GM04504 (cell line): Measurements from ENCODE around the gene TNFSF15.
A peak's percentile ranks its signal among the peaks of the same experiment; 100 is the strongest.
"Not testable (repeated sequence)": the region's sequence is repeated elsewhere in the genome, so short reads cannot be mapped to it uniquely, and the experiment has no call there.

Experiments used
- DNase-seq: peaks from one replicate; pipeline ENCODE4 v3.0.0-alpha.2; 2012; ENCODE audit warnings: low read depth

TNFSF15 gene

GRCh38 chr9:114746591-114747346, 59.1 kb downstream of the TNFSF15 start:
- peak; percentile 82 for DNase-seq

- no peak for DNase-seq
Measured at GRCh38 chr9:114745879-114746550, 59.8 kb downstream of the TNFSF15 start.

GRCh38 chr9:114745108-114745848, 60.6 kb downstream of the TNFSF15 start:
- peak; percentile 17 for DNase-seq

GRCh38 chr9:114743446-114743845, 62.4 kb downstream of the TNFSF15 start:
- DNase-seq: no peak

- DNase-seq: no peak
Measured at GRCh38 chr9:114742947-114743346, 62.9 kb downstream of the TNFSF15 start.

- DNase-seq: not testable (repeated sequence)
Measured at GRCh38 chr9:114741521-114741920, 64.3 kb downstream of the TNFSF15 start.

GRCh38 chr9:114738581-114739316, 67.1 kb downstream of the TNFSF15 start:
- DNase-seq: peak; percentile 74

- DNase-seq: no peak
Measured at GRCh38 chr9:114737847-114738246, 68.0 kb downstream of the TNFSF15 start.

GRCh38 chr9:114737118-114737517, 68.7 kb downstream of the TNFSF15 start:
- no peak for DNase-seq

GRCh38 chr9:114735704-114736103, 70.1 kb downstream of the TNFSF15 start:
- DNase-seq: peak; percentile 66

- not testable (repeated sequence) for DNase-seq
Measured at GRCh38 chr9:114735139-114735538, 70.7 kb downstream of the TNFSF15 start.
